AG10803 (cell line): ENCODE data around the gene SLC37A1.

ENCODE experiments used
- DNase-seq: peaks from one replicate; pipeline ENCODE4 v3.0.0; 2010; ENCODE audit warnings: low read depth
- H3K4me3 ChIP-seq: 2 replicates; pipeline ENCODE4 v1.5.1; 2011; ENCODE audit warnings: mild to moderate bottlenecking, low read length, control low read depth
- TF ChIP-seq, protein P1 (sequence below): conservative IDR thresholded peaks from 2 replicates; pipeline ENCODE4 v1.5.1; 2011; ENCODE audit warnings: mild to moderate bottlenecking, low read length, control low read depth, inconsistent platforms

The SLC37A1 gene

DNA sequence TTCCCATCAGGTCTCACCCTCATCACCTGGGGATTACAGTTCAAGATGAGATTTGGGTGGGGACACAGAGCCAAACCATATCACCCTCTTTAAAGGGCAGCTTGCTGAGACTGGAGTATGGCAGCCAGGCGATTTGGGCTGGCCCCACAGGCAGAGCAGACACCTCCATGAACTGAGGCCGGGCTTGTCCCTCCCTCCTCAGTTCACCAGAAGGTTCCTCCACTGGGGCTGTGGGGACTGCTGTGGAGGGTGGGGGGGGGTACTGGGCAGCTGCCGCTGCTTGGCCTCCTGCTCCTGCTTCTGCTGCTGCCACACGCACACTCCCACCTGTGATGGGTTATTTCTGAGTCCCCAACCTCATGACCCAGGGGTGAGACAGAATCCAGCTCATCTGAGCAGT lies 85.8 kb downstream of the SLC37A1 start:
- TF ChIP-seq, protein P1, sequence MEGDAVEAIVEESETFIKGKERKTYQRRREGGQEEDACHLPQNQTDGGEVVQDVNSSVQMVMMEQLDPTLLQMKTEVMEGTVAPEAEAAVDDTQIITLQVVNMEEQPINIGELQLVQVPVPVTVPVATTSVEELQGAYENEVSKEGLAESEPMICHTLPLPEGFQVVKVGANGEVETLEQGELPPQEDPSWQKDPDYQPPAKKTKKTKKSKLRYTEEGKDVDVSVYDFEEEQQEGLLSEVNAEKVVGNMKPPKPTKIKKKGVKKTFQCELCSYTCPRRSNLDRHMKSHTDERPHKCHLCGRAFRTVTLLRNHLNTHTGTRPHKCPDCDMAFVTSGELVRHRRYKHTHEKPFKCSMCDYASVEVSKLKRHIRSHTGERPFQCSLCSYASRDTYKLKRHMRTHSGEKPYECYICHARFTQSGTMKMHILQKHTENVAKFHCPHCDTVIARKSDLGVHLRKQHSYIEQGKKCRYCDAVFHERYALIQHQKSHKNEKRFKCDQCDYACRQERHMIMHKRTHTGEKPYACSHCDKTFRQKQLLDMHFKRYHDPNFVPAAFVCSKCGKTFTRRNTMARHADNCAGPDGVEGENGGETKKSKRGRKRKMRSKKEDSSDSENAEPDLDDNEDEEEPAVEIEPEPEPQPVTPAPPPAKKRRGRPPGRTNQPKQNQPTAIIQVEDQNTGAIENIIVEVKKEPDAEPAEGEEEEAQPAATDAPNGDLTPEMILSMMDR: no peak
- H3K4me3 ChIP-seq: no peak overlapping the region
- DNase-seq: no peak

DNA sequence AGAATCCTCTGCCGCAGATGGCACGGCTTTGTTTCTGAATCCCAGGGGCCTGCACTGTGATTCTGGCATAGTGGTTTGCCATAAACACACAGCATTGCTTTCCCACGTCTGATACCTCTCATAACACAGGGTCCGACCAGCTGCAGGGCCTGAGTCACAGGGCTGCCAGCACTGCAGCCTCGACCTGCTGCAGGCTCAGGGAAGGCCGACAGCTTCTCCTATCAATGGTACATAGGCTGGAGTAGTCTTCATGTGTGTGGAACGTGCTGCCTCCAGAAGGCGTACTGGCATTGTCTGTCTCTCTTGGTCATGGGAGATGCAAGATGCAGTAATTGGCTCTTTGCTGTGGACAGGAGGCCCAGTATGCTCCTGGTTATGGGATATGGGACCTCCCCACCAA lies 86.3 kb downstream of the SLC37A1 start:
- TF ChIP-seq, protein P1: no peak
- no peak for DNase-seq
- no peak overlapping the region for H3K4me3 ChIP-seq

DNA sequence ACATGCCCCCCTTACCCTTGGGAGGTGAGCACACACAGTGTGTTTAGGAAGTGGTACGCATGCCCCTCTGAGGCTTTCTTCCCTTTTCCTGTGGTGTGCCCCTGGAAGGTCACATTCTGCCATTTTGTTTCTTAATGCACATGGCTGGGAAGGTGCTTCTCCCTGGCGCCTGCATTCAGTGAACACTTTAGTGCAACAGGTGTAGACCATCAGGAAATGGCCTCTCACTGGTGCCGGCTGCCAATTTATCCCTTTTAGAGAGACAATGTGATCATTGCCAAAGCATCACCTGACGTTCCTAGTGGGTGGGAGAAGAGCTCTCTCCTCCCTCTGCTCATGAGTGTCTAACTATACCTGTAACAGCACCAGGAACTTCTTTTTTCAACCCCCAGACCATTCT lies 88.0 kb downstream of the SLC37A1 start:
- no peak for DNase-seq
- TF ChIP-seq, protein P1: no peak
- H3K4me3 ChIP-seq: no peak overlapping the region

DNA sequence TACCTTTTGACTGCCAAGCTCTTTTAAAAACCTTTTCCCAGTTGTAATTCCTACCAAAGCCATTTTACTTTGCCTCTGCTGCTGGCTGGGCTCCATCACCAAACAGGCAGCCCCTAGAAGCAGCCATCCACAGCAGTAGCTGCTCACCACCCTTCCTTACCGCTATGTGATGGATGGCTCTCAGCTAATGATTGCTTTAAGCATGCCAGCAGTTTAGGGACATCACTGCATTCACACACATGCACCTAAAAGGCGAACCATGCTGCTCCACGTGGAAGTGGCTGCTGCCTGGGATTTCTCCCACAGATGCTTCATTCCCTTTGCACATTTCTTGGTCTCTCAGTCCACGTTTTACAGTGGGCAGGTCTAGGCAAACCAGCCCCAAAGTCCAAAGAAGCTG lies 93.5 kb downstream of the SLC37A1 start:
- no peak for DNase-seq
- TF ChIP-seq, protein P1: no peak
- H3K4me3 ChIP-seq: no peak overlapping the region

DNA sequence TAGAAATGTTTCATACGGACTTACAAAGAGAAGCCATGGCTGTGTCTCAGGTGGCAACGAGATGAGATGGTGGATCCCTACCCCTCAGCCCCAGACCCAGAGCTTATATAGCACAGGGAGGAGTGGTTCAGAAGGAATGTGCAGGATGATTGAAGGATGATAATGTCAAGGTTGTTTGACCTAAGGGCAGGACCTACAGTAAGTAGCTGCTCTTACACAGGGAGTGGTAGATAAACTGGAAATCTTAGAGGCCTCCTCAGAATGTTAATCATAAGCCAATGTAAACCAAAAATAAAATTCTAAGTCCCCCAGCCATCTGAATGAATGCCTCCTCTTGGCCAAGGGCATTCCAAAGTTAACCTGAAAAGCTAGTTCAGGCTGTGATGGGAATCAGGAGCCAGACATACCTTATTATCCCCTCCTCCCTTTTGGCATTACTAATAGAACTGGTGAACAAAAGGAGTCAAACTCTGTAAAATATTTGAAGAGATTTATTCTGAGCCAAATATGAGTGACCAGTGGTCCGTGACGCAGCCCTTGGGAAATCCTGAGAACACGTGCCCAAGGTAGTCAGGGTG lies 94.0 kb downstream of the SLC37A1 start:
- TF ChIP-seq, protein P1: no peak
- DNase-seq: no peak
- no peak overlapping the region for H3K4me3 ChIP-seq

DNA sequence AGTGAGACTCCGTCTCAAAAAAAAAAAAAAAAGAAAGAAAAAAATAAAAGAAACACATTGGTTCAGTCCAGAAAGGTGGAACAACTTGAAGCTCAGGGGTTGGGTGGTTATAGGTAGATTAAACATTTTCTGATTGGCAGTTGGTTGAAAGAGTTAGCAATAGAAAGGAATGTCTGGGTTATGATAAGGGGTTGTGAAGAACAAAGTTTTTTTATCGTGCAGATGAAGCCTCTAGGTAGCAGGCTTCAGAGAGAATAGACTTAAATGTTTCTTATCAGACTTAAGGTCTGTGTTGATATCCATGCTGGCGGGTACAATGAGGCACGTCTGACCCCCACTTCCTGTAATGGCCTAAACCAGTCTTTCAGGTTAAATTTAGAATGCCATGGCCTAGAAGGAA lies 94.8 kb downstream of the SLC37A1 start:
- H3K4me3 ChIP-seq: no peak overlapping the region
- DNase-seq: no peak
- TF ChIP-seq, protein P1: no peak

DNA sequence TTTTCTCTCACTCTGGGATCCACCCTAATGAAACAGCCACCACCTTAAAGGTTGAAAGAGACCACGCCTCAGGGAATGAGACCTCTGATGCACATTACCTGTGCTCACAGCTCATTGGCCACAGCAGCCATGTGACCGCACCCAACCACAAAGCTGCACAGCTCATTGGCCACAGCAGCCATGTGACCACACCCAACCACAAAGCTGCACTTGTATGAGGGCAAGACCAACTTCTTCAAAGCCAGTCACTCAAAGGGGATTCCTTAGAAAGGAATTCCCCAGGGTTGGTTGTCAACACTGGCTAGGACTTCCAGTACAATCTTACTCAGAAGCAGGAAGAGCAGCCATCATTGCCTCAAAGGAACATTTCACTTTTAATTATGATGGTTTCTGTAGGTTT lies 96.2 kb downstream of the SLC37A1 start:
- DNase-seq: no peak
- H3K4me3 ChIP-seq: no peak overlapping the region
- TF ChIP-seq, protein P1: no peak
